Natural killer cell (primary cell): ENCODE results near the gene XKR3. TPM values are rescaled to one million over a fixed set of nuclear protein-coding genes. Genes with fewer than 3 reads are reported as not detected.

Experiments used
- ATAC-seq, 3 donors: fragments of 150-1000 bp in 2 of 3; fragments of 200-7000 bp in 1 of 3; cut with Tn5 transposase; 1 replicate in 1 of 3; 2 replicates in 2 of 3; pipeline ENCODE4 v1.10.0; 2021; ENCODE audit warnings: mild to moderate bottlenecking in 2 of 3, moderate library complexity in 2 of 3
- DNase-seq, 2 donors: peaks; one replicate each; pipeline versions ENCODE4 v3.0.0 to v3.0.0-alpha.2; 2013 to 2021; ENCODE audit warnings: mixed read lengths in 1 of 2
- H3K27ac ChIP-seq: one replicate; pipeline ENCODE4 v1.5.1; 2013; ENCODE audit warnings: mild to moderate bottlenecking, low read length
- H3K27me3 ChIP-seq: one replicate; pipeline ENCODE4 v1.6.1; 2013; ENCODE audit warnings: low read length; ENCODE audit not compliant: control insufficient read depth, insufficient read depth
- H3K36me3 ChIP-seq: one replicate; pipeline ENCODE4 v1.6.1; 2013; ENCODE audit warnings: low read length; ENCODE audit not compliant: control insufficient read depth, insufficient read depth
- H3K4me1 ChIP-seq: one replicate; pipeline ENCODE4 v1.6.1; 2013; ENCODE audit warnings: low read length; ENCODE audit not compliant: control insufficient read depth, insufficient read depth
- H3K4me3 ChIP-seq: one replicate; pipeline ENCODE4 v1.5.1; 2013; ENCODE audit warnings: low read length
- H3K9me3 ChIP-seq: one replicate; pipeline ENCODE4 v1.6.1; 2013; ENCODE audit warnings: low read length; ENCODE audit not compliant: control insufficient read depth, insufficient read depth
- H3K27ac Mint-ChIP-seq, 2 donors: one replicate each; pipeline ENCODE4 v1.8.0; 2022; ENCODE audit warnings: mild to moderate bottlenecking in 2 of 2, mixed read lengths in 2 of 2, moderate library complexity in 1 of 2
- H3K27me3 Mint-ChIP-seq, 2 donors: one replicate each; pipeline ENCODE4 v1.8.0; 2022; ENCODE audit warnings: low read depth in 2 of 2, mixed read lengths in 2 of 2
- H3K36me3 Mint-ChIP-seq: one replicate; pipeline ENCODE4 v1.8.0; 2022; ENCODE audit warnings: mixed read lengths
- H3K4me1 Mint-ChIP-seq, 2 donors: one replicate each; pipeline ENCODE4 v1.8.0; 2022; ENCODE audit warnings: mixed read lengths in 2 of 2
- H3K4me3 Mint-ChIP-seq: one replicate; pipeline ENCODE4 v1.8.0; 2022; ENCODE audit warnings: mild to moderate bottlenecking, moderate library complexity, mixed read lengths
- H3K9me3 Mint-ChIP-seq, 2 donors: one replicate each; pipeline ENCODE4 v1.8.0; 2022; ENCODE audit warnings: mixed read lengths in 2 of 2
- CTCF ChIP-seq: fragments of 200-600 bp; IDR thresholded peaks from one replicate; pipeline ENCODE4 v1.8.0; 2022; ENCODE audit warnings: antibody characterized with exemption
- WGBS: methylation state at CpG from one replicate; pipeline ENCODE4 v1.1.7; 2013; ENCODE audit warnings: missing lambda C conversion rate; ENCODE audit not compliant: insufficient coverage; 5-methylcytosine and 5-hydroxymethylcytosine counted together
- intact Hi-C: fragments of 100-400 bp; cut with micrococcal nuclease; formaldehyde crosslinking; loops from one replicate; pipeline ENCODE4 v1.14.2; 2022
- total RNA-seq, 4 donors: library from RNA; stranded (reverse); fragments of 120-200 nt in 1 of 4; gene quantifications; one replicate each; pipeline versions ENCODE4 v1.2.3 to v1.2.4, GENCODE V29; 2013 to 2022

Gene XKR3
- total RNA-seq, 3 donors from 2014 or later (not counting 1 experiment from before 2014, with no cell fraction given) = not detected

GRCh38 chr22:16810188-16810802 is 14.9 kb downstream of the XKR3 start:
- no peak for TF ChIP-seq CTCF
- ATAC-seq = no peak
- intact Hi-C loops = no loop called here
- H3K4me3 Mint-ChIP-seq = no peak overlapping the region
- Histone ChIP-seq H3K9me3 (no peaks in the 10 kb centered on the region), H3K36me3 (no peaks in the 10 kb centered on the region), H3K4me3 (no peak overlapping the region), H3K27me3 (no peaks in the 10 kb centered on the region), H3K4me1 (no peaks in the 10 kb centered on the region), H3K27ac (no peak overlapping the region)
- no peaks in the 10 kb centered on the region for H3K36me3 Mint-ChIP-seq
- H3K27ac Mint-ChIP-seq = no peak overlapping the region
- peaks cover 0 to 2% of the 10 kb centered on the region in 2 donors for H3K27me3 Mint-ChIP-seq
- H3K9me3 Mint-ChIP-seq = no peaks in the 10 kb centered on the region
- H3K4me1 Mint-ChIP-seq = peaks cover 0 to 5% of the 10 kb centered on the region in 2 donors
- WGBS = 84% methylated on average over 2 of the region's 4 CpGs
- no peak for DNase-seq

DNA sequence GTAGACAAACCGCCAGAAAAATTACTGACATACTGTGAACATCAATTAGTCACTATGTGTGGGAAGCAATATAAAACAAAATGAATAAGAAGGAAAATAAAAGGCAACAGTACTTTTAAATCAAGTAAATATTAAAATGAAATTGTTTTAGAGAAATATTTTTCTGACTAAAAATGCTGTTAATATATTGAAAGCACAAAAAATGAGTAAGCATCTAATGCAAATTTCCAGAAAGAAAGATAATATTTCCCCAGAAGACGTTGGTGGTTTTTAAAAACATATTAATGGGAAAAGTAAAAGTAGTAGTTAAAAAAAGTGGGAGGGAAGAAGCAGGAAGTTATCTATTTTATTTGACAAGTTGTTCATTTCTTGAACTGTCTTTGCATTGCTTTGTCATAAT is 16.5 kb downstream of the XKR3 start:
- no peaks in the 10 kb centered on the region for H3K27me3 ChIP-seq

DNA sequence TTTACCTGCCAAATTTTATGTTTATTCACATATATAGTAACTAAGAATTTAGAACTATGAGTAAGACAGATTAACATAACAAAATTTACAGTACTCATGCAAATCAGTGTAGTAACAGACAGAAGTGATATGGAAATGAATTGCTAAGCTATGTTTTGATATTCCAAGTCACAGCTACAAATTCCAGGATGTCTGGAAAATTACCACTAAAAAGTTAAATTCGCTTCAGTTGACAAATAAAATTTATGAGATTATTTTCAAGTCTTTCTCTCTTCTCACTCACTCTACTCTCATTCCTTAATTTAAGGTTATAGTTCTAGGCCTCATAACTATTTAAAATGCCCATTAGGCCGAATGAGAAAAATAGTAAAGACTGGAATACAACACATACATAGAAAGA is 18.1 kb downstream of the XKR3 start:
- H3K4me1 ChIP-seq = no peaks in the 10 kb centered on the region
- intact Hi-C loops = no loop called here
- no peaks in the 10 kb centered on the region for H3K36me3 Mint-ChIP-seq
- H3K27ac Mint-ChIP-seq = no peak overlapping the region
- peaks cover 0 to 7% of the 10 kb centered on the region in 2 donors for H3K27me3 Mint-ChIP-seq
- H3K36me3 ChIP-seq = no peaks in the 10 kb centered on the region
- no peaks in the 10 kb centered on the region for H3K27me3 ChIP-seq
- peaks cover 0 to 5% of the 10 kb centered on the region in 2 donors for H3K4me1 Mint-ChIP-seq
- no peak overlapping the region for H3K4me3 Mint-ChIP-seq
- ATAC-seq (no peak), DNase-seq (no peak)
- TF ChIP-seq CTCF = no peak
- H3K9me3 ChIP-seq = no peaks in the 10 kb centered on the region
- H3K27ac ChIP-seq = no peak overlapping the region
- no peaks in the 10 kb centered on the region for H3K9me3 Mint-ChIP-seq
- H3K4me3 ChIP-seq = no peak overlapping the region
- 40% methylated on average over 1 of the region's 2 CpGs for WGBS

More for the DNA sequence above, 16.5 kb downstream of the XKR3 start:
- Histone ChIP-seq H3K4me1 (no peaks in the 10 kb centered on the region), H3K36me3 (no peaks in the 10 kb centered on the region), H3K4me3 (no peak overlapping the region), H3K27ac (no peak overlapping the region), H3K9me3 (no peaks in the 10 kb centered on the region)
- ATAC-seq (no peak), DNase-seq (no peak)
- Mint-ChIP-seq H3K36me3 (no peaks in the 10 kb centered on the region), H3K27me3 (peaks cover 0 to 5% of the 10 kb centered on the region in 2 donors), H3K9me3 (no peaks in the 10 kb centered on the region), H3K4me3 (no peak overlapping the region), H3K4me1 (peaks cover 0 to 5% of the 10 kb centered on the region in 2 donors), H3K27ac (no peak overlapping the region)
- WGBS = no CpG with 5 or more reads among the region's 2 CpGs
- no peak for TF ChIP-seq CTCF
- intact Hi-C loops = no loop called here

- no peak for ATAC-seq
These were observed 18.8 kb downstream of the XKR3 start for GRCh38 chr22:16806401-16806800.

More at GRCh38 chr22:16806401-16806800, 18.8 kb downstream of the XKR3 start:
- Histone ChIP-seq H3K4me1 (no peaks in the 10 kb centered on the region), H3K4me3 (no peak overlapping the region), H3K27ac (no peak overlapping the region), H3K27me3 (no peaks in the 10 kb centered on the region), H3K36me3 (no peaks in the 10 kb centered on the region), H3K9me3 (no peaks in the 10 kb centered on the region)
- no peak for TF ChIP-seq CTCF
- intact Hi-C loops = no loop called here
- H3K9me3 Mint-ChIP-seq = no peaks in the 10 kb centered on the region
- no peak overlapping the region for H3K4me3 Mint-ChIP-seq
- no peak overlapping the region for H3K27ac Mint-ChIP-seq
- peaks cover 0 to 5% of the 10 kb centered on the region in 2 donors for H3K4me1 Mint-ChIP-seq
- WGBS = 91% methylated on average over 5 of the region's 5 CpGs
- DNase-seq = no peak
- H3K27me3 Mint-ChIP-seq = peaks cover 0 to 10% of the 10 kb centered on the region in 2 donors
- no peaks in the 10 kb centered on the region for H3K36me3 Mint-ChIP-seq
